ENCODE measurements around the gene DDX24.

The DDX24 gene

DNA sequence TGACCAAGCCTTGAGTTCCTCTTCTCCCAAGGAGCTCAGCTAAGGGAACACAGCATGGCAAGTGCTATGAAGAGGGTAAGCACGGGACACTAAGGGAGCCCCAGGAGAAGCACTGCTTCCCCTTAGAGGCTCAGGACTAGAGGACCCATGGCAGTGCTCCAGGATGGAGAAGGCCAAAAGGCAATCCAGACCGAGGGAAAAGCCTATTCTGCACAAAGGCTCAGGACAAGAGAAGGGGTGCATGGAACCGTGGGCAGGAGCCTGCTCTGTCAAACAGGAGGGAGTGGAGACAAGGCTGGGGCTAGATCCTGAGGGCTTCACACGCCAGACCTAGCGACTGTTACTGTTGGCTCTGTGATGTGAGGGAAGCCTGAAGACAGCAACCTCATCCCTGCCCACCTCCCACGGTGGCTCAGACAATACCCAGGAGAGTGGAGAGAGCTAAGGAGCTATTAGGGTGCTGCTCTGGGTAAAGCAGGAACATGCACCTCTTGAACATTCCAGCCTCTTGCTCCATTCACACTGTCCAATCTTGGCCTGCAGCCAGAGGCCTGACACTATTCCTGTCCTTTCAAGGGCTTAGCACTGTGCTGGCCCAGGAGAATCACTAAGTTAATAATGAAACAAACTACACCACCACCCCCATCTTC is 30.6 kb downstream of the DDX24 start:
- ChIA-PET CTCF (interaction anchor here (0.9 to 6.9 kb wide), 3 partner anchors 14 to 86 kb away, joined by 3 to 57 read pairs (median 9); no protein-coding TSS in a partner anchor), POLR2A (no interaction called here)
- TF ChIP-seq, protein P1, sequence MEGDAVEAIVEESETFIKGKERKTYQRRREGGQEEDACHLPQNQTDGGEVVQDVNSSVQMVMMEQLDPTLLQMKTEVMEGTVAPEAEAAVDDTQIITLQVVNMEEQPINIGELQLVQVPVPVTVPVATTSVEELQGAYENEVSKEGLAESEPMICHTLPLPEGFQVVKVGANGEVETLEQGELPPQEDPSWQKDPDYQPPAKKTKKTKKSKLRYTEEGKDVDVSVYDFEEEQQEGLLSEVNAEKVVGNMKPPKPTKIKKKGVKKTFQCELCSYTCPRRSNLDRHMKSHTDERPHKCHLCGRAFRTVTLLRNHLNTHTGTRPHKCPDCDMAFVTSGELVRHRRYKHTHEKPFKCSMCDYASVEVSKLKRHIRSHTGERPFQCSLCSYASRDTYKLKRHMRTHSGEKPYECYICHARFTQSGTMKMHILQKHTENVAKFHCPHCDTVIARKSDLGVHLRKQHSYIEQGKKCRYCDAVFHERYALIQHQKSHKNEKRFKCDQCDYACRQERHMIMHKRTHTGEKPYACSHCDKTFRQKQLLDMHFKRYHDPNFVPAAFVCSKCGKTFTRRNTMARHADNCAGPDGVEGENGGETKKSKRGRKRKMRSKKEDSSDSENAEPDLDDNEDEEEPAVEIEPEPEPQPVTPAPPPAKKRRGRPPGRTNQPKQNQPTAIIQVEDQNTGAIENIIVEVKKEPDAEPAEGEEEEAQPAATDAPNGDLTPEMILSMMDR (IDR thresholded peaks at IDR 0.05; ENCODE audit: control extremely low read depth, extremely low read depth, low read depth, missing control alignments): no peak
- DNase-seq (ENCODE audit: extremely low spot score): no peak

DNA sequence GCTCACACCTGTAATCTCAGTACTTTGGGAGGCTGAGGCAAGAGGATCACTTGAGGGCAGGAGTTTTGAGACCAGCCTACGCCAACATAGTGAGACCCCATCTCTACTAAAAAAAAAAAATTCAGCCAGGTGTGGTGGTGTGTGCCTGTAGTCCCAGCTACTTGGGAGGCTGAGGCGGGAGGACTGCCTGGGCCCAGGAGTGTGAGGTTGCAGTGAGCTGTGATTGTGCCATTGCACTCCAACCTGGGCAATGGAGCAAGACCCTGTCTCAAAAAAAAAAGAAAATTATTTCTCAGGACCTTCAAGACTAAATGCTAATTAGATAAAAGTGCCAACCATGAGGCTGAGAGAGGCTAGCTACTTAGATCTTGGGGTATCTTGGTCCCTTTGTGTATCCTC is 31.4 kb downstream of the DDX24 start:
- ChIA-PET CTCF (interaction anchor here (2.2 to 6.9 kb wide), 2 partner anchors 14 to 87 kb away, joined by 9 to 57 read pairs; no protein-coding TSS in a partner anchor), POLR2A (no interaction called here)
- TF ChIP-seq, protein P1 (IDR thresholded peaks at IDR 0.05; ENCODE audit: control extremely low read depth, extremely low read depth, low read depth, missing control alignments): no peak
- DNase-seq (ENCODE audit: extremely low spot score): no peak

DNA sequence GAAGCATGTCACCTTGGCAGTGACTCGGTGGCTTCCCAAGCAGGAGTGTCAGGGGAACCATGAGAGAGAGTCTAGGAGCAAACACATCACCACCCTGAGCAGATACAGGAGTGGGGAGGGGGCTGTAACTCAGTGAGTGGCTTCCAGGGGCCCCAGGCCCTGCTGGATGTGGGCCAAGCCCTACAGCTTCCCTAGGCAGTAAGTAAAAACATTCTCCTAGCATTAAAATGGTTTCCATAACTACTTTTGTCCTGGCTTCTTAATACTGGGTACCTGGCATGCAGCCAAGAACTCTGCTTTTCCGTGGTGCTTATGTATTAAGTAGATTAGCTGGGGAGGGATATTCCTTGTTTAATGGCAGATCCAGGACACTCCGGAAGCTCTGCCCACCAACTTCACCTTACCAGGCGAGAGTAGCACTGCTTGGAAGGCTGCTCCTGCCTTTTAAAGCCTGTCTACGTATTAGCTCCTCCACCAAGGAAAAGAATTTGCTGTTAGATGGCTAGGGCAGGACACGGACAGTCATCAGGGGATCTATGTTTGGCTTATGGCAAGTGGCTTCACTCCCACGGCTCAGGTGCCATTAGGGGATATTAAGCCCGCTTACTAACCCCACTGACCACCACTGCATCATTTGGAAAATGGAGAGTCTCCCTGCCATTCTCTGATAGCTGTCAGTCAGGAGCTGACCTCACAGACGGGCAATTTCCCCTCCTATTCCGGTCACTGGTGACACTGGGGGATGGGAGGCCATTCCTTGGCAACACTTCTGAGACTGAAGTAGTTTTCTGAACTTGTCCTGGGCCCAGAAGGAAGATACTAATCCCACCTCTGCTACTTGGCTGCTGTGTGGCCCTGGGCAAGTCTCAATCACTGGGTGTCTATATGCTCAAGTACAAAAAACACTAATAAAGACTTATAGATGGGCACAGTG is 32.0 kb downstream of the DDX24 start:
- no peak for DNase-seq (ENCODE audit: extremely low spot score)
- ChIA-PET POLR2A (no interaction called here), CTCF (interaction anchor here (1.0 to 6.9 kb wide), 6 partner anchors 13 to 109 kb away, joined by 3 to 57 read pairs (median 4); no protein-coding TSS in a partner anchor)
- TF ChIP-seq, protein P1 (IDR thresholded peaks at IDR 0.05; ENCODE audit: control extremely low read depth, extremely low read depth, low read depth, missing control alignments): no peak

DNA sequence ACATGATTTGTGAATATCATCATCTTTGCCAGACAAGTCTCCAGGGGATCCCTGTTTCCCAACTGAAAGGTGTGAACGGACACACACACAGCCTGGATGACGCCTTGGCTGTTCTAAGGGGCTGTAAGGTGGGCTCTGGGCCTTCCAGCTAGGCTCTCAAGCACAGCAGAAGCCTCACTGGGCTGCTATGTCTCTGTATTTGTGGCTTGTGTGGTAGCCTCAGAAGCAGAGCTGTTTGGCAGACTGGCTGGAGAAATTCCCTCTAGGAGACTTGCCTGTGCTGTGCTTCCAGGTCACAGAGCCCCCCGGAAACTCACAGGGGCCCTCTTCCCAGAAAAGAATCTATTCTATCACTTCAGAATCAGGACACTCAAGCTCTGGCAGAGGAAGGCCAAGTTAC is 33.4 kb downstream of the DDX24 start:
- TF ChIP-seq, protein P1 (IDR thresholded peaks at IDR 0.05; ENCODE audit: control extremely low read depth, extremely low read depth, low read depth, missing control alignments): no peak
- POLR2A ChIA-PET: no interaction called here
- CTCF ChIA-PET: interaction anchor here (0.7 to 6.9 kb wide), 5 partner anchors 12 to 132 kb away, joined by 3 to 57 read pairs (median 3); no protein-coding TSS in a partner anchor
- no peak for DNase-seq (ENCODE audit: extremely low spot score)

DNA sequence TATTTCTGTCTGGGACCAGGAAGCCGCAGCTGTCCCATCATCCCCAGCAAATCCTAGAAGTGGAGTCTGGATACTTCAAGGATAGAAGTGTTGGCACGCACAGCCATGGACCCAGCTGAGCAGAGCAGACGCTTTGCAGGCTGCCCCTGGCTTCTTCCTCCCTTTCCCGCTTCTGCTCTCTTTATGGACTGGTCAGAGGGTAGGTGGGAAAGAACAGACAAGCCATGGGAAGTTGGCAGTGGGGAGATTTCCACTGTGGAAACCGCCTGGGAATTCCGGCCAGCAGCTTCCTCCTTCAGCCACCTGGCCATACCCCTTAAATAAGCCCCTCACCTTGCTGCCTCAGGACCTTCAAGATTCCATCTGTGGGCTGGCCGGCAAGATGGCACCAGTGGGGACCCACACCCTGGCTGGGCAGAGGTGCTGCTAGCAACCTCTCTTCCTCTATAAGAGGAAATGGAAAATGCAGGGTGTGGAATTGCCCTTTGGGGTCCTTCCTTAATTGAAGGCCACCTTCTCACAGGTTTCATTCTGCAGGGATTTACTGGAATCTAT is 34.2 kb downstream of the DDX24 start:
- CTCF ChIA-PET: interaction anchor here (2.0 to 6.9 kb wide), 2 partner anchors 11 to 90 kb away, joined by 7 to 57 read pairs; no protein-coding TSS in a partner anchor

More for the DNA sequence above, 34.2 kb downstream of the DDX24 start:
- POLR2A ChIA-PET: no interaction called here
- DNase-seq (ENCODE audit: extremely low spot score): no peak
- TF ChIP-seq, protein P1 (IDR thresholded peaks at IDR 0.05; ENCODE audit: control extremely low read depth, extremely low read depth, low read depth, missing control alignments): no peak

Measured in GM10248 (cell line).